A673 (cell line): Measurements from ENCODE around the gene SLC12A3.

ENCODE experiments used
- EZH2 ChIP-seq: fragments of 200-600 bp; sonication (generic); IDR thresholded peaks from 2 replicates; pipeline ENCODE4 v1.6.1; 2017; ENCODE audit warnings: borderline replicate concordance, low read depth, mild to moderate bottlenecking, mixed read lengths, antibody characterized with exemption, low read length; ENCODE audit not compliant: poor library complexity, severe bottlenecking
- TF ChIP-seq, protein P1 (sequence below): fragments of 300-800, 200-600 bp; sonication (generic); conservative IDR thresholded peaks from 2 replicates; pipeline ENCODE4 v1.5.1; 2017; ENCODE audit warnings: low read depth, mild to moderate bottlenecking, antibody characterized with exemption, low read length, moderate library complexity, mixed read lengths

GRCh38 chr16:56817938-56818337, 47.1 kb upstream of the SLC12A3 start:
- TF ChIP-seq, protein P1, sequence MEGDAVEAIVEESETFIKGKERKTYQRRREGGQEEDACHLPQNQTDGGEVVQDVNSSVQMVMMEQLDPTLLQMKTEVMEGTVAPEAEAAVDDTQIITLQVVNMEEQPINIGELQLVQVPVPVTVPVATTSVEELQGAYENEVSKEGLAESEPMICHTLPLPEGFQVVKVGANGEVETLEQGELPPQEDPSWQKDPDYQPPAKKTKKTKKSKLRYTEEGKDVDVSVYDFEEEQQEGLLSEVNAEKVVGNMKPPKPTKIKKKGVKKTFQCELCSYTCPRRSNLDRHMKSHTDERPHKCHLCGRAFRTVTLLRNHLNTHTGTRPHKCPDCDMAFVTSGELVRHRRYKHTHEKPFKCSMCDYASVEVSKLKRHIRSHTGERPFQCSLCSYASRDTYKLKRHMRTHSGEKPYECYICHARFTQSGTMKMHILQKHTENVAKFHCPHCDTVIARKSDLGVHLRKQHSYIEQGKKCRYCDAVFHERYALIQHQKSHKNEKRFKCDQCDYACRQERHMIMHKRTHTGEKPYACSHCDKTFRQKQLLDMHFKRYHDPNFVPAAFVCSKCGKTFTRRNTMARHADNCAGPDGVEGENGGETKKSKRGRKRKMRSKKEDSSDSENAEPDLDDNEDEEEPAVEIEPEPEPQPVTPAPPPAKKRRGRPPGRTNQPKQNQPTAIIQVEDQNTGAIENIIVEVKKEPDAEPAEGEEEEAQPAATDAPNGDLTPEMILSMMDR: no peak
- TF ChIP-seq EZH2: no peak
